Hair follicle dermal papilla cell (primary cell): Measurements from ENCODE around the gene CDA. TPM values are rescaled to one million over a fixed set of nuclear protein-coding genes. Genes with fewer than 3 reads are reported as not detected.

ENCODE experiments used
- total RNA-seq: library from RNA; depleted of rRNA; stranded (reverse); fragments of >200 nt; gene quantifications from 2 replicates; pipeline ENCODE4 v1.2.3, GENCODE V29; 2012

Gene CDA
- 0.32 and 1.5 TPM in 2 replicates for total RNA-seq

GRCh38 chr1:20588634-20589225 lies at the start of gene CDA:
CDA (plus strand) TSS chr1:20589097; CDS start chr1:20589130, 33 bp downstream.

GRCh38 chr1:20551945-20552727 lies 36.8 kb upstream of the CDA start, which contains the start of gene FAM43B:
FAM43B (plus strand) TSS chr1:20552573; CDS start chr1:20552974, 401 bp downstream.

GRCh38 chr1:20633190-20634064 lies 44.5 kb downstream of the CDA start, which contains the start of gene PINK1:
PINK1 (plus strand) TSS chr1:20633458; CDS start chr1:20633549, 91 bp downstream.

GRCh38 chr1:20661207-20662109 lies 72.6 kb downstream of the CDA start, which contains the start of gene DDOST:
DDOST (minus strand) TSS chr1:20661369; CDS start chr1:20661350, 19 bp downstream.

Other genes with a start within 250 kb of the CDA start
- gene CAMK2N1, start 102.9 kb upstream of the CDA start, total RNA-seq = 30.5 and 33.8 TPM in 2 replicates
- 36.8 and 37.9 TPM in 2 replicates for gene MUL1, start 80.9 kb upstream of the CDA start, total RNA-seq
- 0.16 TPM in 1 of 2 replicates, not detected in the other for gene FAM43B, start 36.5 kb upstream of the CDA start, total RNA-seq
- gene PINK1, start 44.4 kb downstream of the CDA start, total RNA-seq = 90.7 and 104 TPM in 2 replicates
- 250 and 254 TPM in 2 replicates for gene DDOST, start 72.3 kb downstream of the CDA start, total RNA-seq
- 0.32 and 0.61 TPM in 2 replicates for gene KIF17, start 128.9 kb downstream of the CDA start, total RNA-seq
- 2.1 and 4.9 TPM in 2 replicates for gene SH2D5, start 143.6 kb downstream of the CDA start, total RNA-seq
- 206 and 209 TPM in 2 replicates for gene HP1BP3, start 198.2 kb downstream of the CDA start, total RNA-seq